Testis (tissue), 3 donors: ENCODE results near the gene ABHD17A. TPM values are rescaled to one million over a fixed set of nuclear protein-coding genes. Genes with fewer than 3 reads are reported as not detected.

Source experiments
- DNase-seq: peaks from one replicate; pipeline ENCODE4 v3.0.0-alpha.2; 2019
- H3K27ac ChIP-seq, 2 donors: fragments of 200-600 bp; sonication (generic); one replicate each; pipeline ENCODE4 v1.5.1; 2019
- H3K27me3 ChIP-seq: fragments of 200-600 bp; sonication (generic); one replicate; pipeline ENCODE4 v1.5.1; 2019
- H3K36me3 ChIP-seq: fragments of 200-600 bp; sonication (generic); one replicate; pipeline ENCODE4 v1.5.1; 2017; ENCODE audit warnings: low read depth; ENCODE audit errors: missing control alignments
- H3K4me1 ChIP-seq: fragments of 200-600 bp; sonication (generic); one replicate; pipeline ENCODE4 v1.5.1; 2019
- H3K4me3 ChIP-seq, 2 donors: fragments of 200-600 bp; sonication (generic); one replicate each; pipeline ENCODE4 v1.5.1; 2017 to 2019
- H3K9me3 ChIP-seq: fragments of 200-600 bp; sonication (generic); one replicate; pipeline ENCODE4 v1.5.1; 2017
- POLR2A ChIP-seq: fragments of 450-650 bp; IDR thresholded peaks from one replicate; pipeline ENCODE4 v1.6.1; 2017; ENCODE audit warnings: antibody characterized with exemption, mild to moderate bottlenecking, moderate library complexity
- WGBS, 2 donors: methylation state at CpG; one replicate each; pipeline ENCODE4 v1.1.5; 2018; 5-methylcytosine and 5-hydroxymethylcytosine counted together
- intact Hi-C: fragments of 100-400 bp; cut with DNase I; formaldehyde crosslinking; loops from one replicate; pipeline ENCODE4 v1.15.1; 2023; ENCODE audit warnings: low total_unique reads
- polyA plus RNA-seq: library from polyadenylated mRNA; stranded (reverse); fragments of 350-450 nt; fragmentation: Illumina TruSeq; extraction: RNeasy Lipid Tissue Mini Kit (QIAGEN cat#74804); gene quantifications from one replicate; pipeline ENCODE4 v1.2.3, GENCODE V29; 2014; ENCODE audit warnings: low read depth, low replicate concordance; ENCODE audit not compliant: insufficient read depth
- total RNA-seq, 2 donors: library from RNA; depleted of rRNA; stranded (reverse); fragments of >200 nt; gene quantifications; one replicate each; pipeline ENCODE4 v1.2.3, GENCODE V29; 2016
- TF ChIP-seq, protein P1 (sequence below), 3 experiments: fragments of 450-650 bp in 2 of 3; fragments of 200-600 bp in 1 of 3; sonication (generic) in 1 of 3; IDR thresholded peaks; one replicate each; pipeline ENCODE4 v1.5.1; 2016 to 2019; ENCODE audit warnings: antibody characterized with exemption in 3 of 3, mild to moderate bottlenecking in 2 of 3, moderate library complexity in 1 of 3

Gene ABHD17A
- total and polyA plus RNA-seq, 3 donors from 2014 or later, result 51.1 to 140 (median 127) TPM

DNA sequence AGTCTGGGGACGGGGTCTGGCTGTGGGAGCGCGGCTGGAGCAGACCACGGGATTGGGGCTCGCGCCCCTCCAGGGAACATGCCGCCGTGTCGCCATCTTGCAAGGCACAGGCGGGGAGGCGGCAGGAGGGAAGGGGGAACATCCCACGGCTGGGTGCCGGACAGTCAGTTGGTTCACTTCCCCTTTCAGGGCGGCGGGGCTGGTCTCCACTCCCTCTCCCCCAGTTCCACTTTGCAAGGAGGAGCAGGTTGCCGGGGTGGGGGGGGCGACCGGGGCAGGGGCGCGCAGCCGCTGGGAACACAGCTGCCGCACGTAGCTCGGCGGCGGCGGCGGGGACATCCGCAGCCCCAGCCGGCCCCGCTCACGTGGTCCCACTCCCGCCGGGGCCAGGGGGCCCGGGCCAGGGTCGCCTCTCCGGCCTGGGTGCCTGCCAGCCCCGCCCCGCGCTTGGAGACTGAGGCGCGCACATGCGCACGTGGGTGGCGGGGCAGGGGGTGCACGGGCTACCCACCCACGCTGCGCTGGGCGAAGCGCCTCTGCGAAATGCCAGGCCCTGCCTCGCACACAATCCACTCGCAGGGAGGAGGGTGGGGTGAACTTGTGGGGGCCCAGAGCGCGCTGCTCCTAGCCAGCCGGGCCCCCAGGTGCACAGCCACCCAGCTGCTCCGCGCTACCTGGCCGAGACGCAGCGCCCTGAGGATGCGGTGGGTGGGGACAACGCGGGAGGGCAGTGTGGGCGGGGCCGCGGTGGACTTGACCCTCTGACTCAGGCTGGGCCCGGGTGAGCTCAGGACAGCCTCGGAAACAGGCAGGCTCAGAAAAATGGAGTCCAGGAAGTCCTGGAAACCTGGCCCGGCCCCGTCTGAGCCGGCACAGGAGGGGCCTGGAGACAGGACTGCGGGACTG, 28.3 kb downstream of the ABHD17A start:
- Histone ChIP-seq H3K27ac (peak overlapping the region; percentile 75 to 85), H3K36me3 (no peaks in the 10 kb centered on the region), H3K9me3 (no peaks in the 10 kb centered on the region), H3K4me3 (peak overlapping the region; percentile 16 to 58), H3K27me3 (no peaks in the 10 kb centered on the region), H3K4me1 (peaks cover 81% of the 10 kb centered on the region)
- whole genome bisulfite sequencing, 2 donors, result 1 to 10% methylated on average over 12 to 28 of the region's 73 CpGs
- intact Hi-C loops, result no loop called here
- TF ChIP-seq, protein P1, sequence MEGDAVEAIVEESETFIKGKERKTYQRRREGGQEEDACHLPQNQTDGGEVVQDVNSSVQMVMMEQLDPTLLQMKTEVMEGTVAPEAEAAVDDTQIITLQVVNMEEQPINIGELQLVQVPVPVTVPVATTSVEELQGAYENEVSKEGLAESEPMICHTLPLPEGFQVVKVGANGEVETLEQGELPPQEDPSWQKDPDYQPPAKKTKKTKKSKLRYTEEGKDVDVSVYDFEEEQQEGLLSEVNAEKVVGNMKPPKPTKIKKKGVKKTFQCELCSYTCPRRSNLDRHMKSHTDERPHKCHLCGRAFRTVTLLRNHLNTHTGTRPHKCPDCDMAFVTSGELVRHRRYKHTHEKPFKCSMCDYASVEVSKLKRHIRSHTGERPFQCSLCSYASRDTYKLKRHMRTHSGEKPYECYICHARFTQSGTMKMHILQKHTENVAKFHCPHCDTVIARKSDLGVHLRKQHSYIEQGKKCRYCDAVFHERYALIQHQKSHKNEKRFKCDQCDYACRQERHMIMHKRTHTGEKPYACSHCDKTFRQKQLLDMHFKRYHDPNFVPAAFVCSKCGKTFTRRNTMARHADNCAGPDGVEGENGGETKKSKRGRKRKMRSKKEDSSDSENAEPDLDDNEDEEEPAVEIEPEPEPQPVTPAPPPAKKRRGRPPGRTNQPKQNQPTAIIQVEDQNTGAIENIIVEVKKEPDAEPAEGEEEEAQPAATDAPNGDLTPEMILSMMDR (IDR thresholded peaks at IDR 0.05), result no peak
- no peak for TF ChIP-seq POLR2A
- DNase-seq, result peak; percentile 83

GRCh38 chr19:1856345-1856697, 29.0 kb downstream of the ABHD17A start:
- Histone ChIP-seq H3K9me3 (no peaks in the 10 kb centered on the region), H3K4me3 (peak overlapping the region in 1 of 2 donors; percentile 58), H3K4me1 (peaks cover 76% of the 10 kb centered on the region), H3K36me3 (no peaks in the 10 kb centered on the region), H3K27me3 (no peaks in the 10 kb centered on the region), H3K27ac (peak overlapping the region; percentile 75 to 85)
- no peak for TF ChIP-seq POLR2A
- TF ChIP-seq, protein P1 (IDR thresholded peaks at IDR 0.05), result no peak
- intact Hi-C loops, result no loop called here
- 51% methylated on average over 6 of the region's 6 CpGs; no CpG with 5 or more reads in 1 of the 2 donors for WGBS, 2 donors
- DNase-seq, result no peak

DNA sequence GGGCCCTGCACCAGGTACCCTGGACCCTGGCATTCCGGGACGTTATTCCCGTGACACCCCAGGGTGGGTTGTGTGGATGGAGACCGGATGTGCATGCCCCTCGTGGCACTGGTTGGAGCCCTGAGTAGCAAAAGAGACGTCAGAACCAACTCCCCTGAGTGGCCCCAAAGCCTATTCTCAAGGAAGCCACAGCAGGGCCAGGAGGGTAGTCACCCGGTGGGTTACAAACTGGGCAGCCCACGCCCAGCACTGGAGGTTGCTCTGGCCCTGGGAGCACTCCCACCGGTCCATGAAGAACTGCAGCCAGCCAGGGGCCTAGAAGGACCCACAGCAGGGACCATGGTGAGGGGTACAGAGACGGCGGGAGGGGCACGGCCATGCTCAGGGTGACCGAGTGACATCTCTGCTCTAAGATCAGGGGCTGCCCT, 29.5 kb downstream of the ABHD17A start:
- DNase-seq, result no peak
- intact Hi-C loops, result no loop called here
- Histone ChIP-seq H3K9me3 (no peaks in the 10 kb centered on the region), H3K4me1 (peaks cover 72% of the 10 kb centered on the region), H3K27ac (peak overlapping the region; percentile 75 to 85), H3K36me3 (no peaks in the 10 kb centered on the region), H3K4me3 (peak overlapping the region in 1 of 2 donors; percentile 1), H3K27me3 (no peaks in the 10 kb centered on the region)
- TF ChIP-seq, protein P1 (IDR thresholded peaks at IDR 0.05), result no peak
- TF ChIP-seq POLR2A, result no peak
- 58 to 66% methylated on average over 12 to 13 of the region's 13 CpGs for WGBS, 2 donors

- peak overlapping the region in 1 of 2 donors; percentile 1 for H3K4me3 ChIP-seq
- H3K36me3 ChIP-seq, result no peaks in the 10 kb centered on the region
- intact Hi-C loops, result no loop called here
- H3K27me3 ChIP-seq, result no peaks in the 10 kb centered on the region
- peak; percentile 73 for DNase-seq
- TF ChIP-seq POLR2A, result no peak
- H3K27ac ChIP-seq, result peak overlapping the region; percentile 44 to 85
- no peaks in the 10 kb centered on the region for H3K9me3 ChIP-seq
- 51 to 76% methylated on average over 27 to 31 of the region's 33 CpGs for WGBS, 2 donors
- peaks cover 66% of the 10 kb centered on the region for H3K4me1 ChIP-seq
Observed at GRCh38 chr19:1855040-1855827, 30.1 kb downstream of the ABHD17A start.

DNA sequence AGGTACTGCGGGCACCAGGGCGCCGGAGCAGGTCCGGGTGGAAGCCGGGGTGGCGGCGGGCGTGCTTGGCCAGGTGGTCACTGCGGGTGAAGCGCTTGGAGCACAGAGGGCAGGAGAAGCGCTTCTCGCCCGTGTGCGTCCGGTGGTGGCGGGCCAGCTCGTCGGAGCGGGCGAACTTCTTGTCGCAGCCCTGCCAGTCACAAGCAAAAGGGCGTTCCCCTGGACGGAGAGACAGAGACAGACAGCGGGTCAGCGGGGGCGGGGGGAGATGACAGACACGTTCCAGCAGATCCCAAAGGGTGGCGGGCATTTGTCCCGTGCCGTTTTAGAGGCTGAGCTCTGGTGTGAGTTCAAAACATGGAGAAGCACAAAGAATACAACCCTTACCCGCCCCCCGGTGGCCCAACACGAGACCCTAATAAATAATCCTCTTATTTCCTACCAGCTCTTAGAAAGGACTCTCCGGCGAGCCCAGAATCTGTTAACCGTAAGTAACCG, 30.7 kb downstream of the ABHD17A start:
- Histone ChIP-seq H3K4me1 (peaks cover 59% of the 10 kb centered on the region), H3K36me3 (no peaks in the 10 kb centered on the region), H3K27ac (peak overlapping the region; percentile 44 to 48), H3K27me3 (no peaks in the 10 kb centered on the region), H3K4me3 (no peak overlapping the region), H3K9me3 (no peaks in the 10 kb centered on the region)
- DNase-seq, result no peak
- intact Hi-C loops, result no loop called here
- WGBS, 2 donors, result 77 to 88% methylated on average over 27 to 37 of the region's 37 CpGs
- TF ChIP-seq POLR2A, result no peak
- TF ChIP-seq, protein P1 (IDR thresholded peaks at IDR 0.05), result no peak
